Measurements from ENCODE around the gene TPPP2.
"Not testable (repeated sequence)": the region's sequence is repeated elsewhere in the genome, so short reads cannot be mapped to it uniquely, and the experiment has no call there.

The TPPP2 gene

GRCh38 chr14:21038441-21039422 lies 8.7 kb downstream of the TPPP2 start:
- no peak overlapping the region for H3K4me3 ChIP-seq (ENCODE audit: low read depth, low read length)
- no peak for TF ChIP-seq CTCF (IDR thresholded peaks at IDR 0.05; ENCODE audit: borderline replicate concordance, insufficient read depth, low read depth, low read length)

- H3K4me3 ChIP-seq (ENCODE audit: low read depth, low read length) = no peak overlapping the region
- TF ChIP-seq CTCF (IDR thresholded peaks at IDR 0.05; ENCODE audit: borderline replicate concordance, insufficient read depth, low read depth, low read length) = peak; percentile 48
These were observed 9.8 kb downstream of the TPPP2 start for GRCh38 chr14:21039585-21040369.

DNA sequence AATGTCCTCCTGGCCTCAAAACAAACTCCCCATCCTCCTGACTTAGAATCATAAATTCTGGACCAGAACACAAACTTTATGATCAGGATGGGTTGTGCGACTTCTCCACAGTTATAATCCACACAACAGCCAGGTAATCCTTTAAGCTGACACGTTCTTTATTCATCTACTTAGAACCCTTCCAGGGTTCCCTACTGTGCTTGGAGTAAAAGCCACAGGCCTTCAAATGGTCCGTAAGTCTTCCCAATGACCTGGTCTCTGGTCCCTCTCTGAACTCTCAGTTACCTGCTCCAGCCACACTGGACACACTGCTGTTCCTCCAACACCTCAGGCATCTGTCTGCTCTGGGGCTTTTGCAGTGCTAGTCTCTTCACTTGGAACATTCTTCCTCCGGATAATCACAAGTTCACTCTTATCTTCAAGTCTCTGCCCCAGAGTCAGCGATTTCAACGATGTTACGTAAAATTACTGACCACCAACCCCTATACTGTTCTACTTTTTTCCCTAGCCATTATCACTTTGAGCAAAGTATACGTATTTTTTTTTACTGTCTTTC lies 10.4 kb downstream of the TPPP2 start:
- TF ChIP-seq CTCF (IDR thresholded peaks at IDR 0.05; ENCODE audit: borderline replicate concordance, insufficient read depth, low read depth, low read length) = no peak
- no peak overlapping the region for H3K4me3 ChIP-seq (ENCODE audit: low read depth, low read length)

DNA sequence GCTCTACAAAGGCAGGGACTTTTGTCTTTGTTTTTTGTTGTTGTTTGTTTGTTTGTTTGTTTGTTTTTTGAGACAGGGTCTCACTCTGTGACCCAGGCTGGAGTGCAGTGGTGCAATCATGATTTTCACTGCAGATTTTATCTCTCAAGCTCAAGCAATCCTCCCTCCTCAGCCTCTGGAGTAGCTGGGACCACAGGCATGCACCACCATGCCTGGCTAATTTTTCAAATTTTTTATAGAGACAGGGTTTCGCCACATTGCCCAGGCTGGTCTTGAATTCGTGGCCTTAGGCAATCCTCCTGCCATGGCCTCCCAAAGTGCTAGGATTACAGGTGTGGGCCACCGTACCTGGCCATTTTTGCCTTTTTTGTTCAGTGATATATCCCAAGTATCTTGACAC lies 10.9 kb downstream of the TPPP2 start:
- not testable (repeated sequence) for H3K4me3 ChIP-seq (ENCODE audit: low read depth, low read length)

DNA sequence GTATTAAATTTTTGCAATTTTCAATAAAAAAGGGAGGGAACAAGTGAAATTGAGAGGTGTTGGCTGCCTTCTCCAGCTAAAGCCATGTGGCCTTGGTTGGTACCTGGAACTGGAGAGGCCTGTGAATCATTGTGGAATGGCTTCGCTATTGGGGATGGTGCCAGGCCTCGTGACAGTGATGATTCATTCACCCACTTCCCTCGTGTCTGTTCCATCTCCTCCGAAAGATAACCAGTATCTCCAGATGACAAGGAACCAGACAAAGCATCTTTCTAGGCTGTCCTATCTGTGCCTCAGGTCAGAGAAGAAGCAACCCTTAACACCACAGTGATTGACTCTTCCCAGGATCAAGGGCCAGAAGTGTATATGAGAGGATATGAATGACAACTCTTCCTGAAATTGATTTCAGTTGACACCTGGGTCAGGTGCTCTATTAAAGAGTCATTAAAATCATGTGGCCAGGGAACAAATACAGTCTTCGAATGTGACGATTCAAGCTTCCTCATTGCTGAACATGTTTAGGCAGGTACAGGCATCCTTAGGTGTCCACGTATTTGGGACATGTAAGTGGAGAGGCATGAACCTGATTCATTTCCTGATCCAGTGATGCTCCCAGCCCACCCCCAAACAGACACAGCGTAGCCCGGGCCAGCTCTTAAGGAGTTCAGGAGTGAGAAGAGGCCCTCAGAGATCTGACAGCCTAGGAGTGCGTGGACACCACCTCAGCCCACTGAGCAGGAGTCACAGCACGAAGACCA lies 11.8 kb downstream of the TPPP2 start, which contains the start of gene RNASE7:
TSS of gene RNASE7 (plus strand) at position 687 of the 758 bp plus-strand sequence. CDS start 631 bp downstream, outside the sequence.
- H3K4me3 ChIP-seq (ENCODE audit: low read depth, low read length) = no peak within 1 kb of the TSS
- TF ChIP-seq CTCF (IDR thresholded peaks at IDR 0.05; ENCODE audit: borderline replicate concordance, insufficient read depth, low read depth, low read length) = no peak

DNA sequence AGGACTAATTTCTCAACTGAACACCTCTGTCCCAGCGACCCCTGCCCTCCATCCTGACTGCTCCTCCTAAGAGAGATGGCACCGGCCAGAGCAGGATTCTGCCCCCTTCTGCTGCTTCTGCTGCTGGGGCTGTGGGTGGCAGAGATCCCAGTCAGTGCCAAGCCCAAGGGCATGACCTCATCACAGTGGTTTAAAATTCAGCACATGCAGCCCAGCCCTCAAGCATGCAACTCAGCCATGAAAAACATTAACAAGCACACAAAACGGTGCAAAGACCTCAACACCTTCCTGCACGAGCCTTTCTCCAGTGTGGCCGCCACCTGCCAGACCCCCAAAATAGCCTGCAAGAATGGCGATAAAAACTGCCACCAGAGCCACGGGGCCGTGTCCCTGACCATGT lies 12.9 kb downstream of the TPPP2 start:
- no peak for TF ChIP-seq CTCF (IDR thresholded peaks at IDR 0.05; ENCODE audit: borderline replicate concordance, insufficient read depth, low read depth, low read length)
- no peak overlapping the region for H3K4me3 ChIP-seq (ENCODE audit: low read depth, low read length)
